Smooth muscle cell (in vitro differentiated cells): ENCODE measurements around the gene CD247. TPM values are rescaled to one million over a fixed set of nuclear protein-coding genes. Genes with fewer than 3 reads are reported as not detected.

Source experiments
- DNase-seq: peaks from one replicate; lab custom pipeline; 2025; ENCODE audit not compliant: unreplicated experiment; lab: John Stamatoyannopoulos, UW
- H2AFZ ChIP-seq: fragments of 200-600 bp; sonication (generic); 2 replicates; pipeline ENCODE4 v1.6.0; 2016; ENCODE audit warnings: antibody characterized with exemption, low read depth, mild to moderate bottlenecking
- H3F3A ChIP-seq: fragments of 200-600 bp; sonication (generic); 2 replicates; pipeline ENCODE4 v1.6.0; 2017; ENCODE audit warnings: antibody characterized with exemption, low read depth
- H3K27ac ChIP-seq: fragments of 200-600 bp; sonication (generic); 2 replicates; pipeline ENCODE4 v1.5.1; 2016; ENCODE audit warnings: low read depth, mild to moderate bottlenecking
- H3K27me3 ChIP-seq: fragments of 200-600 bp; sonication (generic); 2 replicates; pipeline ENCODE4 v1.6.1; 2016; ENCODE audit warnings: low read depth, mild to moderate bottlenecking
- H3K36me3 ChIP-seq: fragments of 200-600 bp; sonication (generic); 2 replicates; pipeline ENCODE4 v1.5.1; 2016; ENCODE audit warnings: low read depth
- H3K4me1 ChIP-seq: fragments of 200-600 bp; sonication (generic); 2 replicates; pipeline ENCODE4 v1.5.1; 2016; ENCODE audit warnings: low read depth
- H3K4me2 ChIP-seq: fragments of 200-600 bp; sonication (generic); 2 replicates; pipeline ENCODE4 v1.6.0; 2016; ENCODE audit warnings: mild to moderate bottlenecking
- H3K4me3 ChIP-seq: fragments of 200-600 bp; sonication (generic); 2 replicates; pipeline ENCODE4 v1.5.1; 2016; ENCODE audit warnings: mild to moderate bottlenecking
- H3K79me2 ChIP-seq: fragments of 200-600 bp; sonication (generic); 2 replicates; pipeline ENCODE4 v1.6.0; 2016; ENCODE audit warnings: low read depth, mild to moderate bottlenecking
- H3K9ac ChIP-seq: fragments of 200-600 bp; sonication (generic); 2 replicates; pipeline ENCODE4 v1.6.0; 2016; ENCODE audit warnings: low read depth
- H3K9me3 ChIP-seq: fragments of 200-600 bp; sonication (generic); replicated peaks from 2 replicates; pipeline ENCODE4 v1.5.1; 2016; ENCODE audit warnings: low read depth
- H4K20me1 ChIP-seq: fragments of 200-600 bp; sonication (generic); 2 replicates; pipeline ENCODE4 v1.6.0; 2016; ENCODE audit warnings: low read depth
- CTCF ChIP-seq: fragments of 200-600 bp; sonication (generic); IDR thresholded peaks from 2 replicates; pipeline ENCODE4 v1.5.1; 2017; ENCODE audit warnings: borderline replicate concordance, mild to moderate bottlenecking, antibody characterized with exemption; ENCODE audit not compliant: insufficient read depth, poor library complexity, severe bottlenecking
- WGBS: methylation state at CpG from one replicate; pipeline ENCODE4 v1.1.7; 2016; ENCODE audit warnings: low lambda C conversion rate; 5-methylcytosine and 5-hydroxymethylcytosine counted together
- polyA plus RNA-seq: library from polyadenylated mRNA; unstranded; fragments of >200 nt; fragmentation: Nextera tagmentation; extraction: Ambion mirVana; gene quantifications from 2 replicates; pipeline ENCODE4 v1.2.1, GENCODE V29; 2016
- total RNA-seq: library from RNA; depleted of rRNA; stranded (reverse); fragments of >200 nt; gene quantifications from 2 replicates; pipeline ENCODE4 v1.2.3, GENCODE V29; 2014

The CD247 gene
- total and polyA plus RNA-seq, 2 experiments from 2014 or later = 0.13 TPM; not detected in 1

GRCh38 chr1:167408355-167408754 lies 110.0 kb downstream of the CD247 start:
- Histone ChIP-seq H2AFZ (no peak overlapping the region), H3K27me3 (no peaks in the 10 kb centered on the region), H3K4me1 (no peaks in the 10 kb centered on the region), H3K36me3 (no peaks in the 10 kb centered on the region), H3K9ac (no peak overlapping the region), H3K79me2 (no peaks in the 10 kb centered on the region), H3K9me3 (no peaks in the 10 kb centered on the region), H3K27ac (no peak overlapping the region), H3K4me2 (no peak overlapping the region), H4K20me1 (no peaks in the 10 kb centered on the region), H3K4me3 (no peak overlapping the region), H3F3A (no peaks in the 10 kb centered on the region)
- TF ChIP-seq CTCF = no peak
- DNase-seq = no peak
- WGBS = 85% methylated on average over 1 of the region's 1 CpG

GRCh38 chr1:167404908-167405307 lies 113.4 kb downstream of the CD247 start:
- Histone ChIP-seq H3K9me3 (no peaks in the 10 kb centered on the region), H3K4me3 (no peak overlapping the region), H3K27me3 (no peaks in the 10 kb centered on the region), H3K4me2 (no peak overlapping the region), H3K79me2 (no peaks in the 10 kb centered on the region), H3K9ac (no peak overlapping the region), H3K36me3 (no peaks in the 10 kb centered on the region), H4K20me1 (no peaks in the 10 kb centered on the region), H3K27ac (no peak overlapping the region), H2AFZ (no peak overlapping the region), H3F3A (no peaks in the 10 kb centered on the region), H3K4me1 (no peaks in the 10 kb centered on the region)
- TF ChIP-seq CTCF = no peak
- no peak for DNase-seq
- WGBS = 72% methylated on average over 3 of the region's 3 CpGs

- Histone ChIP-seq H4K20me1 (no peaks in the 10 kb centered on the region), H2AFZ (no peak overlapping the region), H3K4me2 (no peak overlapping the region), H3K79me2 (no peaks in the 10 kb centered on the region), H3K27me3 (no peaks in the 10 kb centered on the region), H3K4me3 (no peak overlapping the region), H3K9ac (no peak overlapping the region), H3F3A (no peaks in the 10 kb centered on the region), H3K27ac (no peak overlapping the region), H3K36me3 (no peaks in the 10 kb centered on the region), H3K9me3 (no peaks in the 10 kb centered on the region), H3K4me1 (no peaks in the 10 kb centered on the region)
- WGBS = 91% methylated on average over 4 of the region's 4 CpGs
- DNase-seq = no peak
- TF ChIP-seq CTCF = no peak
Observed at GRCh38 chr1:167404161-167404888, 114.0 kb downstream of the CD247 start.
